ENCODE data around the gene BIRC5. TPM values are rescaled to one million over a fixed set of nuclear protein-coding genes. Genes with fewer than 3 reads are reported as not detected.
"Not testable (repeated sequence)": the region's sequence is repeated elsewhere in the genome, so short reads cannot be mapped to it uniquely, and the experiment has no call there.

Gene BIRC5
- total RNA-seq: 1 to 10 TPM; 5.4 to 10.0 (median 8.5) TPM

- peaks cover 2% of the 10 kb centered on the region for H3K4me1 Mint-ChIP-seq (ENCODE audit: low read depth)
- no peaks in the 10 kb centered on the region for H3K27me3 Mint-ChIP-seq (ENCODE audit: low read depth)
- no peaks in the 10 kb centered on the region for H3K9me3 Mint-ChIP-seq
- ATAC-seq (peak; percentile 100), DNase-seq (peak; percentile 87)
- peak within 1 kb of the TSS; percentile 78 for H3K4me3 Mint-ChIP-seq
- no peaks in the 10 kb centered on the region for H3K36me3 Mint-ChIP-seq (ENCODE audit: insufficient read depth)
These were observed at the start of gene BIRC5 for GRCh38 chr17:78214016-78214705. Gene BIRC5, plus strand, starts transcription at chr17:78214253. Its CDS starts 64 bp downstream, at chr17:78214317.

- ATAC-seq: no peak
- no peak overlapping the region for H3K4me3 Mint-ChIP-seq
- H3K27me3 Mint-ChIP-seq (ENCODE audit: low read depth): no peaks in the 10 kb centered on the region
- H3K9me3 Mint-ChIP-seq: no peaks in the 10 kb centered on the region
- H3K36me3 Mint-ChIP-seq (ENCODE audit: insufficient read depth): no peaks in the 10 kb centered on the region
- peaks cover 4% of the 10 kb centered on the region for H3K4me1 Mint-ChIP-seq (ENCODE audit: low read depth)
- DNase-seq: no peak
These were observed 49.1 kb upstream of the BIRC5 start for GRCh38 chr17:78164748-78165607.

- Mint-ChIP-seq H3K27me3 (ENCODE audit: low read depth) (no peaks in the 10 kb centered on the region), H3K4me1 (ENCODE audit: low read depth) (peaks cover 16% of the 10 kb centered on the region), H3K9me3 (no peaks in the 10 kb centered on the region), H3K36me3 (ENCODE audit: insufficient read depth) (no peaks in the 10 kb centered on the region), H3K4me3 (no peak overlapping the region)
- no peak for DNase-seq
- ATAC-seq: no peak
These were observed 47.6 kb upstream of the BIRC5 start for GRCh38 chr17:78166416-78166815.

- peak; percentile 83 for DNase-seq
- peak; percentile 93 for ATAC-seq
- no peaks in the 10 kb centered on the region for H3K9me3 Mint-ChIP-seq
- peaks cover 35% of the 10 kb centered on the region for H3K4me1 Mint-ChIP-seq (ENCODE audit: low read depth)
- H3K4me3 Mint-ChIP-seq: peak within 1 kb of the TSS; percentile 78
- H3K36me3 Mint-ChIP-seq (ENCODE audit: insufficient read depth): peaks cover 6% of the 10 kb centered on the region
- H3K27me3 Mint-ChIP-seq (ENCODE audit: low read depth): no peaks in the 10 kb centered on the region
These were observed 45.7 kb upstream of the BIRC5 start, which contains the start of gene SYNGR2 for GRCh38 chr17:78168242-78168902. Gene SYNGR2, plus strand, starts transcription at chr17:78168581. Its CDS starts 36 bp downstream, at chr17:78168617.

GRCh38 chr17:78168903-78169793 lies 44.9 kb upstream of the BIRC5 start:
- Mint-ChIP-seq H3K27me3 (ENCODE audit: low read depth) (no peaks in the 10 kb centered on the region), H3K9me3 (no peaks in the 10 kb centered on the region), H3K4me1 (ENCODE audit: low read depth) (peaks cover 42% of the 10 kb centered on the region), H3K36me3 (ENCODE audit: insufficient read depth) (peaks cover 14% of the 10 kb centered on the region), H3K4me3 (peak overlapping the region; percentile 78)
- peak; percentile 61 for DNase-seq
- ATAC-seq: peak; percentile 58 to 59

- no peaks in the 10 kb centered on the region for H3K9me3 Mint-ChIP-seq
- no peaks in the 10 kb centered on the region for H3K27me3 Mint-ChIP-seq (ENCODE audit: low read depth)
- H3K36me3 Mint-ChIP-seq (ENCODE audit: insufficient read depth): peaks cover 14% of the 10 kb centered on the region
- peaks cover 49% of the 10 kb centered on the region for H3K4me1 Mint-ChIP-seq (ENCODE audit: low read depth)
- peak overlapping the region; percentile 78 for H3K4me3 Mint-ChIP-seq
- no peak for DNase-seq
- no peak for ATAC-seq
These were observed 43.1 kb upstream of the BIRC5 start for GRCh38 chr17:78170692-78171590.

GRCh38 chr17:78171591-78172248 lies 42.3 kb upstream of the BIRC5 start:
- Mint-ChIP-seq H3K36me3 (ENCODE audit: insufficient read depth) (peaks cover 14% of the 10 kb centered on the region), H3K4me1 (ENCODE audit: low read depth) (peaks cover 55% of the 10 kb centered on the region)
- DNase-seq; H3K27me3 Mint-ChIP-seq (ENCODE audit: low read depth); H3K9me3 Mint-ChIP-seq; ATAC-seq; H3K4me3 Mint-ChIP-seq: not testable (repeated sequence)

GRCh38 chr17:78172249-78173051 lies 41.6 kb upstream of the BIRC5 start:
- no peaks in the 10 kb centered on the region for H3K27me3 Mint-ChIP-seq (ENCODE audit: low read depth)

GRCh38 chr17:78173097-78173715 lies 40.8 kb upstream of the BIRC5 start:
- peak in 1 of 2 donors; percentile 19 for ATAC-seq
- no peak for DNase-seq
- Mint-ChIP-seq H3K4me3 (no peak overlapping the region), H3K27me3 (ENCODE audit: low read depth) (no peaks in the 10 kb centered on the region), H3K4me1 (ENCODE audit: low read depth) (peaks cover 56% of the 10 kb centered on the region), H3K36me3 (ENCODE audit: insufficient read depth) (peaks cover 14% of the 10 kb centered on the region), H3K9me3 (no peaks in the 10 kb centered on the region)

More at GRCh38 chr17:78172249-78173051, 41.6 kb upstream of the BIRC5 start:
- H3K4me3 Mint-ChIP-seq: no peak overlapping the region
- no peak for ATAC-seq
- peaks cover 58% of the 10 kb centered on the region for H3K4me1 Mint-ChIP-seq (ENCODE audit: low read depth)
- peaks cover 14% of the 10 kb centered on the region for H3K36me3 Mint-ChIP-seq (ENCODE audit: insufficient read depth)
- DNase-seq: no peak
- no peaks in the 10 kb centered on the region for H3K9me3 Mint-ChIP-seq

GRCh38 chr17:78174346-78174869 lies 39.6 kb upstream of the BIRC5 start:
- Mint-ChIP-seq H3K4me3 (no peak overlapping the region), H3K4me1 (ENCODE audit: low read depth) (peaks cover 56% of the 10 kb centered on the region)
- DNase-seq: no peak

GRCh38 chr17:78174870-78175642 lies 39.0 kb upstream of the BIRC5 start:
- Mint-ChIP-seq H3K36me3 (ENCODE audit: insufficient read depth) (peaks cover 14% of the 10 kb centered on the region), H3K27me3 (ENCODE audit: low read depth) (no peaks in the 10 kb centered on the region), H3K4me1 (ENCODE audit: low read depth) (peaks cover 56% of the 10 kb centered on the region), H3K4me3 (no peak overlapping the region), H3K9me3 (no peaks in the 10 kb centered on the region)
- DNase-seq (no peak), ATAC-seq (no peak)

More at GRCh38 chr17:78174346-78174869, 39.6 kb upstream of the BIRC5 start:
- peaks cover 14% of the 10 kb centered on the region for H3K36me3 Mint-ChIP-seq (ENCODE audit: insufficient read depth)
- no peak for ATAC-seq
- no peaks in the 10 kb centered on the region for H3K27me3 Mint-ChIP-seq (ENCODE audit: low read depth)
- no peaks in the 10 kb centered on the region for H3K9me3 Mint-ChIP-seq

Measured in activated T-cell treated with anti-CD3 and anti-CD28 coated beads, Interleukin-2, amount 50 U/mL, for 4 hours (primary cell).